ENCODE measurements around the gene CARD11.

DNA sequence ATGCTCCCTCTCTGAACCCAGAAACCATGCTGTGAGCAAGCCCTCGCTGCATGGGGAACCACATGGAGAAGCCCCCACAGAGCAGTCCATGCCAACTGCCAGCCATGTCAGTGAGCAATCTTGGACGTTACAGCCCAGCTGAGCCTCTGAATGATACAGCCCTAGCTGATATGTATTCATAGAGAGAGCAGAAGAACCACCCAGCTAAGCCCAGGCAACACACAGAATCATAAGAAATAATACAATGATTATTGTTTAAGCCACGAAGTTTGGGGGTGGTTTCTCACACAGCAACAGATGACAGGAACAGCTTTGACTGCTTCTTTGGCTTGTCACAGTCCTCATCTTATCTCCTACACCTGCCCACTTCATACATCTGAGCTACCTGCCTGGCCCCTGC lies 32.5 kb upstream of the CARD11 start:
- TF ChIP-seq POLR2A (IDR thresholded peaks at IDR 0.05), result no peak
- TF ChIP-seq, protein P1, sequence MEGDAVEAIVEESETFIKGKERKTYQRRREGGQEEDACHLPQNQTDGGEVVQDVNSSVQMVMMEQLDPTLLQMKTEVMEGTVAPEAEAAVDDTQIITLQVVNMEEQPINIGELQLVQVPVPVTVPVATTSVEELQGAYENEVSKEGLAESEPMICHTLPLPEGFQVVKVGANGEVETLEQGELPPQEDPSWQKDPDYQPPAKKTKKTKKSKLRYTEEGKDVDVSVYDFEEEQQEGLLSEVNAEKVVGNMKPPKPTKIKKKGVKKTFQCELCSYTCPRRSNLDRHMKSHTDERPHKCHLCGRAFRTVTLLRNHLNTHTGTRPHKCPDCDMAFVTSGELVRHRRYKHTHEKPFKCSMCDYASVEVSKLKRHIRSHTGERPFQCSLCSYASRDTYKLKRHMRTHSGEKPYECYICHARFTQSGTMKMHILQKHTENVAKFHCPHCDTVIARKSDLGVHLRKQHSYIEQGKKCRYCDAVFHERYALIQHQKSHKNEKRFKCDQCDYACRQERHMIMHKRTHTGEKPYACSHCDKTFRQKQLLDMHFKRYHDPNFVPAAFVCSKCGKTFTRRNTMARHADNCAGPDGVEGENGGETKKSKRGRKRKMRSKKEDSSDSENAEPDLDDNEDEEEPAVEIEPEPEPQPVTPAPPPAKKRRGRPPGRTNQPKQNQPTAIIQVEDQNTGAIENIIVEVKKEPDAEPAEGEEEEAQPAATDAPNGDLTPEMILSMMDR (IDR thresholded peaks at IDR 0.05), result no peak
